ENCODE measurements around the gene AOAH.

DNA sequence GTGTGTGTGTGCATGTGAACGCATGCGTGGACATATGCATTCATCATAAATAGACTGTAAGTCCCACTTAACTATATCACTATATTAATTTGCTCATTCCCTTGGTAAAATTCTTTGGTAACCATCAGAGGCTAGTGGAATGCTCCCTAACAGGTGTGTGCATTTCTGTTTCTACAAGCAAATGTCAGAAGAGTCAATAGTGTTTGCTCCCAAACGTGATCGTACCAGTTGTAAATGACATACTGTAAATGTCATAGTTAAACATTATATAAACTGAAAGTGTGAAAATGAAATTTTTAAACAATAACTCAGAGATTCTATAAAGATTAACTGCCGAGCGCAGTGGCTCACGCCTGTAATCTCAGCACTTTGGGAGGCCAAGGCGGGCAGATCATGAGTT, 240.0 kb downstream of the AOAH start:
- TF ChIP-seq SPI1 (IDR thresholded peaks at IDR 0.05; ENCODE audit: low read depth, low read length): no peak
- no peak for TF ChIP-seq POLR2A (IDR thresholded peaks at IDR 0.05; ENCODE audit: low read depth, low read length)
- no peak for TF ChIP-seq TAF1 (IDR thresholded peaks at IDR 0.05; ENCODE audit: low read depth, low read length)
- no peak for TF ChIP-seq POLR2AphosphoS5 (IDR thresholded peaks at IDR 0.05; ENCODE audit: low read depth, low read length)
